H4 (cell line): ENCODE data around the gene DNER. TPM values are rescaled to one million over a fixed set of nuclear protein-coding genes. Genes with fewer than 3 reads are reported as not detected.

Source experiments
- DNase-seq: peaks from one replicate; pipeline ENCODE4 v3.0.0-alpha.2; 2015; ENCODE audit warnings: low spot score
- total RNA-seq: library from RNA; depleted of rRNA; stranded (reverse); fragments of >200 nt; shearing (Covaris generic); gene quantifications from 2 replicates; pipeline ENCODE4 v1.2.3, GENCODE V29; 2014

DNER gene
- total RNA-seq, 1 experiment from 2014 or later: 8.7 TPM

- no peak for DNase-seq
Measured at GRCh38 chr2:229673676-229674075, 40.7 kb downstream of the DNER start.

- no peak for DNase-seq
Measured at GRCh38 chr2:229672021-229672420, 42.3 kb downstream of the DNER start.

GRCh38 chr2:229669841-229670240, 44.5 kb downstream of the DNER start:
- DNase-seq: no peak

DNA sequence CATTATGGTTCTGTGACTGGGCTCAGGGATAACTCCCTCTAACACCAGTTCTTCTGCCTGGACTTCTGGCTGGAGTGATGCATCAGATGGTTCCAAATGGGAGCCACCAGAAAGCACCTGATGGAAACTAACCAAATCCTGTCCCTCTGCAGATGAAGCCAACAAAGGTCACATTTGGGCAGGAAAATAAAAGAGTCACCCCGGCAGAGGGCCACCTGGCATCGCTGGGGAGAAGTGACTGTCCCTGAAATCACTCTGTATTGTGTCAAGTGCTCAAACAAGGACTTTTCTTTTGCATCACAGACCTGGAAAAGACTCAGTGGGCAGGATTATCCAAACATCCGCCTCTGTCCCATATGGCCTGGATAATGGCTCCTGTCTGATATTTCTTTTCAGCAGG, 47.5 kb downstream of the DNER start:
- no peak for DNase-seq

- no peak for DNase-seq
Measured at GRCh38 chr2:229665158-229665557, 49.2 kb downstream of the DNER start.

GRCh38 chr2:229661478-229661877, 52.9 kb downstream of the DNER start:
- DNase-seq: no peak

- peak; percentile 11 for DNase-seq
Measured at GRCh38 chr2:229660951-229661350, 53.4 kb downstream of the DNER start.

- no peak for DNase-seq
Measured at GRCh38 chr2:229660391-229660790, 54.0 kb downstream of the DNER start.

DNA sequence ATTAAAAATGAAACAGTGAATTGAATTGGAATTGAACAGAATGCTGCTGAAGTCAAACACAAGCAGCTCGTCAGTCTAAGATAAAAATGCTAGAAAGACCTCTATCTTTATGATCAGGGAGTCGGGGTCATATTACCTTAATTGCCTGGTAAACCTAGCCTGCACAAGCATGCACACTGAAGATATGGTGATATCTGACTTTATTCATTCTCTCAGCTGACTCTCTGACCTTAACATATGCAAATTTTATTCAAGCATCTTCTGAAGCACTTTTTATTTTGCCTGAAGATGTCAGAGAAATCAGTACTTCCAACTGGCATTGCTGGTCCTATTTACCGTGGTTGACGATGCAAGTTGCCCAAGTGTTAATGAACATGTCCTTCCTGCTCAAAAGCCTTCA, 56.4 kb downstream of the DNER start:
- no peak for DNase-seq

DNA sequence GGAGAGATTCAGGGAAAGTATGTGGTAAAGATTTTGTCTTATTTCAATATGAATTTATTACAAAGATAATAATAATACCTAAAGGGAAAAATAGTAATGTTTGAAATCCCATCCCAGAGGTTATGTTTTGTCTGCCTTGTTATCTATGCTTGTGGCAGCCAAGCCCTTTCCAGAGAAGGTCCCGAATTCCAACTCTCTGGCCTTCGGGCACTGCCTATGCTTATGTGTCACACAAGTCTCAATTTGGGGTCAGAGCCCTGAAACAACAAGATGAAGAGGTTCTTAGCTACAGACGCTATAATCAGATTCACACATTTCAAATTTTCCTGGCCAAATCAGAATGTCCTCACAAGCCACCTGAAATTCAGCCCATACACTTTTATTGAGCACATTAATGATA, 59.9 kb downstream of the DNER start:
- no peak for DNase-seq

DNA sequence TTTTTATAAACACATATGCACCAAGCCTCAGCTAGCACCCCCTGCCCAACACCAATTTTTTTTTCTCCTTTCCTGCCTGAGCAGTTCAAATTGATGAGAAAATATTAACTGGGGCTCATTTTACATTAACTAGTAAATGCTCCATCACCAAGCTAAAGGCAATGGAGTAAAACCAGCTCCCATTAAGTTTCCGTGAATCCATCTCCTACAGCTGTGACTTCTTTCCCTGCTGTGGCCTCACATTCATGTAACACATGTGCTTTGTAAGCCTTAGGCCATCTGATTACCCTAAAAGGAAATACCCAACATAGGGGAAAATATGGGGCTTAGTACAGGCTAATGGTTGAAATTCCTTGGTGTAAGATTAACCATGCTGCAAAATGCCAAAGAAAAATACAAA, 60.8 kb downstream of the DNER start:
- no peak for DNase-seq

GRCh38 chr2:229652796-229653195, 61.6 kb downstream of the DNER start:
- DNase-seq: no peak

GRCh38 chr2:229650901-229651300, 63.5 kb downstream of the DNER start:
- no peak for DNase-seq

GRCh38 chr2:229650059-229650458, 64.3 kb downstream of the DNER start:
- no peak for DNase-seq

DNA sequence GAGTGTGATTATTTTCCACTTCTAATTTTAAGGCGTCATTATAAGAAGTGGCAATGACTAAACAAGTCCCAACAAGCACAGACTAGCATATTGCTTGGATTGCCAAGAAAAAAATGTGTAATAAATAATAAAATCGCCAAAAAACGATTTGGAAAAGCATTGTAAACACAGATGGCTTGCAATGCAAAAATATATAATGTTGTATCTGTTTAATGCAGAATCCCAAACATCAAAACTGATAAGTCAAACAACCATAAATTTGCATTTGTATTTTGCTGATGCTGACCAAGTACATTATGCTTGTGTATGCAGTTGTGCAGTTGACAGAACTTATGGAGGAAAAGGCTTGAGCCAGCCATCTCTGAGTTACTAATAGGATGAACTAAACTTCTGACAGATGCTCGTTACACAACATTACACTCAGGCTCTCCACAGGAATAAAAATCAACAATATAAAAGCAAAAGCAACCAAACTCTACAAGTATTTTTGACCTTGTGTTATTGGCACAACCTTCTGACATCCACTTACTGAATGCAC, 68.1 kb downstream of the DNER start:
- no peak for DNase-seq

- no peak for DNase-seq
Measured at GRCh38 chr2:229642371-229642770, 72.0 kb downstream of the DNER start.

DNA sequence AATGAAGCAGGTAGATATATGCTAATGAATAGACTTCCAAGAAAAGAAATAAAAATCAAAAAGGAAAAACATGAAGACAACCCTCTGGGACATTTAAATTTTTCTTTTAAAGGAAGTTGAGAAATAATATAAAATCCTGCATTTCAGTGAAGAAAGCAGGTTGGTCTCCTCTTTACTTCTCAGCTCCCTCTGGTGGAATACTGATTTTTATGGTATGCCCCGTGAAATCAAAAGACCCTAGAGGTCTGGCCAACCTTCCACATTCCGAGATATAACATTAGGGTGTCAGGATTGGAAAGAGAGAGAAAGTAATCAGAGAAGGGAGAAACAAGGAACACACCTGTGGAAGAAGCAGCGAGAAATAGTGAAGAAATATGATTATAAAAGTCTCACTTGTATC, 72.7 kb downstream of the DNER start:
- no peak for DNase-seq

DNA sequence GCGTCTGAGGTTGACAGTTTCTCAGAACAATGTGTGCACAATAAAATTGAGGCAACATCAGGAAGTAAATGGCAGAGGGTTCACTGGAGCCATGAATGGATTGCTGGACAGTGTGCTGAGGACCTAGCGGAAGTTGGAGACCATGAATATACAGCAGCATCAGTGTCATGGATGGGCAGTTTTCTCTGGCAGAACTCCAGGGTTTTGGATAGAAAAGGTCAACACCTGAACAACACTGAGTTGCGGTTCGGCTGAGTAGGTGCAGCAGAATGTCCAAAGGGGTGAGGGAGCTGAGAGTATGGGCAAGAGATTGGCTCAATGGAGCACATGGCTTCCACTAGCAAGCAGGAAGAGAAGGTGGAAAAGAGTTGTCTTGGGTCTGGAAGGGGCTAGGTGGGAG, 73.7 kb downstream of the DNER start:
- no peak for DNase-seq

GRCh38 chr2:229636571-229636970, 77.8 kb downstream of the DNER start:
- no peak for DNase-seq

DNA sequence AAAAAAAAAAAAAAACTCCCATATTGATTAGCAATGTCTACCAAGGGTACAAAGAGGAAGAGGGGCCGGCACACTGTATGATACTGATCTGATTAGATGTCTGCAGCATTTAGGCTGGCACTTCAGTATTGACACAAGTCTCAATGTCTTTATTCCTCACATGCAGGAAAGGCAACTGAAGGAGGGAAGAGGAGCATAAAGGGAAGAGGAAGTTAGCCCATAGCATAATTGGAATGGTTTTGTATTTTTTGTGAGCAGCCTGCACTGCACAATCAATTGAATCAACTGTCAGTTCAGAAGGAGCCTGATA, 79.0 kb downstream of the DNER start:
- no peak for DNase-seq

GRCh38 chr2:229634601-229635370, 79.6 kb downstream of the DNER start:
- DNase-seq: no peak

DNA sequence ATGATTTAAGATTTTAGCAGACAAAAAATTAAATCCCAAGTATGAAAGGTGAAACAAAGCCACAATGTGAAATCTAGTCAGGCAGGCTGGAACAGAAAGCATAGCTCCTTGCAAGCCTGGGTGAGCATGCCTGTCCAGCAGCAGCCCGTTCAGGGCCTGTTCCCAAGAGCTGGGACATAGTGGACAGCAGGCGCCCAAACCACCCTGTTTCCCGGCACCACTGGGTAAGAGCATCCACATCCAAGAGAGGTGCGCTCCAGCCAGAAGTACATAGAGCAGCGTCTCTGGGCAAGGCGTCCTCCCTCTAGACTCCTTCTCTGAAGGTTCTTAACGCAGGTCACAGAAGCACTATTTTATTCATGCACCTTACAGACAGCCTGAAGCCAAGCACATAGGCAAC, 80.8 kb downstream of the DNER start:
- no peak for DNase-seq

DNA sequence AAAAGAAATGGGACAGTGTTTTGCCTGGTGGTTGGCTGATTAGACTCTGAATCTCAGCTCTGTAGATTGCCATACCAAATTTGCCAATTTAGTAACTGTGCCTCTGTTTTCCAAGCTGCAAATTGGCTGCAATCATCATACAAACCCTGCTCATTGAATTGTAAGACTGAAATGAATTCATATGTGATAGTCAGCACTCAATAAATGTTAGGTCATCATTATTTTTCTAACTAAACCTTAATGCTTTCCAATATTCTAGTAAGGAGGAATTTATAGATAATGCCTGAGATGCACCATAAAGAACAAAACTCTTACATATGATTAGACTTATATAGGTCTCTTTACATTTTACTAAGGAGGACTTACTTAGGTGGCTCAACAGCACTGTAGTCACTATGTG, 85.3 kb downstream of the DNER start:
- no peak for DNase-seq

DNA sequence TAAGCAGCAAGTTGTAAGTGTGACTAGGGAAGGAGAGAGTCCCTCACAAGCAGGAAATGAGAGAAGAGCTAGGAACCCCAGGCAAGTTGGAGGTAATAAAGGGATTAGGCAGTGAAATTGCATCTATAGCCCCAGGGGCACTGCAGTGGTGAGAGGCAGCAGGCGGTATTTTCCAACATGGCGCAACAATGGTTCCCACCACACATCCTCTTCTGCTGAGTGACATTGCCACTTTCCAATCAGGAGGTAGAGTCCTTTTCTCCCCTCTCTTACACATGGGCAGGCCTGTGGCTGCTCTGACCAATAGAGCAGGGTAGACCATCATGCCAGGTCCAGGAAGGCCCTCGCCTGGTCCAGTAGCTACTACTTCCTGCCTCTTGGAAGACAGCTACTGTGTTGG, 86.6 kb downstream of the DNER start:
- DNase-seq: peak; percentile 19
